ENCODE data around the gene CDH8.

The CDH8 gene

DNA sequence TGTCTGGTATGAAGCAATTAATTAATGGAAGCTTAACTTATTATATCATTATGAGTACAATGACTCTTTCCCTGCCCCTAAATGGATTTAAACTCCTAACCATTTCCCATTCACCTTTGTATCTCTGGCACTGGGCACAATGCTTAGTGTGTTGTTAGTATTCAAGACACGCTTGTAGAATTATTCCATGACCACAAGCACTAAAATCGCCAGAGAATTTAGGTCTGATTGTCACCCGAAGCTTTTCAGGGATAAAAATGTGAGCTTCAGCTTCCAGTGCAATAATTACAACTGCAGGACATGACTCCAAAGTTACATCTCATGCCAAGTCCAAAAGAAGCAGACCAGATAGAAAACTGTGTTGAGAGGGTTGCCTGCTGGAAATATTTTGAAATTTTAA is 101.6 kb downstream of the CDH8 start:
- DNase-seq: no peak
- H3K9me3 ChIP-seq (ENCODE audit: insufficient read depth, low read length, severe bottlenecking): no peaks in the 10 kb centered on the region
- H3K79me2 ChIP-seq (ENCODE audit: insufficient read depth, low read length): no peaks in the 10 kb centered on the region
- H3K27ac ChIP-seq (ENCODE audit: low read length): no peak overlapping the region
- no peaks in the 10 kb centered on the region for H3K36me3 ChIP-seq (ENCODE audit: insufficient read depth, low read length)
- no peak overlapping the region for H3K4me3 ChIP-seq (ENCODE audit: low read depth in 1 of 2, low read length in 2 of 2)
- no peak overlapping the region for H3K9ac ChIP-seq (ENCODE audit: low read depth, low read length)
- no peak for ATAC-seq (ENCODE audit: insufficient read depth, low read depth)
- H3K4me2 ChIP-seq (ENCODE audit: insufficient read depth, low read length): no peak overlapping the region
- H3K4me1 ChIP-seq (ENCODE audit: insufficient read depth, low read length): no peaks in the 10 kb centered on the region
- no peak overlapping the region for H2AFZ ChIP-seq (ENCODE audit: low read depth, low read length)
- TF ChIP-seq, protein P1, sequence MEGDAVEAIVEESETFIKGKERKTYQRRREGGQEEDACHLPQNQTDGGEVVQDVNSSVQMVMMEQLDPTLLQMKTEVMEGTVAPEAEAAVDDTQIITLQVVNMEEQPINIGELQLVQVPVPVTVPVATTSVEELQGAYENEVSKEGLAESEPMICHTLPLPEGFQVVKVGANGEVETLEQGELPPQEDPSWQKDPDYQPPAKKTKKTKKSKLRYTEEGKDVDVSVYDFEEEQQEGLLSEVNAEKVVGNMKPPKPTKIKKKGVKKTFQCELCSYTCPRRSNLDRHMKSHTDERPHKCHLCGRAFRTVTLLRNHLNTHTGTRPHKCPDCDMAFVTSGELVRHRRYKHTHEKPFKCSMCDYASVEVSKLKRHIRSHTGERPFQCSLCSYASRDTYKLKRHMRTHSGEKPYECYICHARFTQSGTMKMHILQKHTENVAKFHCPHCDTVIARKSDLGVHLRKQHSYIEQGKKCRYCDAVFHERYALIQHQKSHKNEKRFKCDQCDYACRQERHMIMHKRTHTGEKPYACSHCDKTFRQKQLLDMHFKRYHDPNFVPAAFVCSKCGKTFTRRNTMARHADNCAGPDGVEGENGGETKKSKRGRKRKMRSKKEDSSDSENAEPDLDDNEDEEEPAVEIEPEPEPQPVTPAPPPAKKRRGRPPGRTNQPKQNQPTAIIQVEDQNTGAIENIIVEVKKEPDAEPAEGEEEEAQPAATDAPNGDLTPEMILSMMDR (IDR thresholded peaks at IDR 0.05; ENCODE audit: borderline replicate concordance, extremely low read depth, low read length, poor library complexity, severe bottlenecking): no peak
- no peak for TF ChIP-seq EZH2 (IDR thresholded peaks at IDR 0.05; ENCODE audit: borderline replicate concordance, low read depth, low read length, severe bottlenecking)
- H3K27me3 ChIP-seq (ENCODE audit: insufficient read depth, low read length, poor library complexity): no peaks in the 10 kb centered on the region
- H4K20me1 ChIP-seq (ENCODE audit: insufficient read depth, low read length): no peaks in the 10 kb centered on the region

- no peak overlapping the region for H3K27ac ChIP-seq (ENCODE audit: low read length)
- DNase-seq (no peak), ATAC-seq (ENCODE audit: insufficient read depth, low read depth) (no peak)
- H3K4me3 ChIP-seq (ENCODE audit: low read depth in 1 of 2, low read length in 2 of 2): no peak overlapping the region
- no peaks in the 10 kb centered on the region for H3K27me3 ChIP-seq (ENCODE audit: insufficient read depth, low read length, poor library complexity)
- H3K4me2 ChIP-seq (ENCODE audit: insufficient read depth, low read length): no peak overlapping the region
- H3K9me3 ChIP-seq (ENCODE audit: insufficient read depth, low read length, severe bottlenecking): no peaks in the 10 kb centered on the region
- H3K4me1 ChIP-seq (ENCODE audit: insufficient read depth, low read length): no peaks in the 10 kb centered on the region
- H3K79me2 ChIP-seq (ENCODE audit: insufficient read depth, low read length): no peaks in the 10 kb centered on the region
- H3K9ac ChIP-seq (ENCODE audit: low read depth, low read length): no peak overlapping the region
- TF ChIP-seq, protein P1 (IDR thresholded peaks at IDR 0.05; ENCODE audit: borderline replicate concordance, extremely low read depth, low read length, poor library complexity, severe bottlenecking): no peak
- no peak for TF ChIP-seq EZH2 (IDR thresholded peaks at IDR 0.05; ENCODE audit: borderline replicate concordance, low read depth, low read length, severe bottlenecking)
- H4K20me1 ChIP-seq (ENCODE audit: insufficient read depth, low read length): no peaks in the 10 kb centered on the region
- no peak overlapping the region for H2AFZ ChIP-seq (ENCODE audit: low read depth, low read length)
- no peaks in the 10 kb centered on the region for H3K36me3 ChIP-seq (ENCODE audit: insufficient read depth, low read length)
Observed at GRCh38 chr16:61929776-61930175, 106.5 kb downstream of the CDH8 start.

- Histone ChIP-seq H3K36me3 (ENCODE audit: insufficient read depth, low read length) (no peaks in the 10 kb centered on the region), H3K4me2 (ENCODE audit: insufficient read depth, low read length) (no peak overlapping the region), H2AFZ (ENCODE audit: low read depth, low read length) (no peak overlapping the region), H3K4me1 (ENCODE audit: insufficient read depth, low read length) (no peaks in the 10 kb centered on the region), H3K4me3 (ENCODE audit: low read depth in 1 of 2, low read length in 2 of 2) (no peak overlapping the region), H3K9ac (ENCODE audit: low read depth, low read length) (no peak overlapping the region), H3K9me3 (ENCODE audit: insufficient read depth, low read length, severe bottlenecking) (no peaks in the 10 kb centered on the region), H3K27me3 (ENCODE audit: insufficient read depth, low read length, poor library complexity) (no peaks in the 10 kb centered on the region), H4K20me1 (ENCODE audit: insufficient read depth, low read length) (no peaks in the 10 kb centered on the region), H3K27ac (ENCODE audit: low read length) (no peak overlapping the region), H3K79me2 (ENCODE audit: insufficient read depth, low read length) (no peaks in the 10 kb centered on the region)
- no peak for ATAC-seq (ENCODE audit: insufficient read depth, low read depth)
- no peak for DNase-seq
- no peak for TF ChIP-seq EZH2 (IDR thresholded peaks at IDR 0.05; ENCODE audit: borderline replicate concordance, low read depth, low read length, severe bottlenecking)
- TF ChIP-seq, protein P1 (IDR thresholded peaks at IDR 0.05; ENCODE audit: borderline replicate concordance, extremely low read depth, low read length, poor library complexity, severe bottlenecking): no peak
Observed at GRCh38 chr16:61926766-61927165, 109.5 kb downstream of the CDH8 start.

DNA sequence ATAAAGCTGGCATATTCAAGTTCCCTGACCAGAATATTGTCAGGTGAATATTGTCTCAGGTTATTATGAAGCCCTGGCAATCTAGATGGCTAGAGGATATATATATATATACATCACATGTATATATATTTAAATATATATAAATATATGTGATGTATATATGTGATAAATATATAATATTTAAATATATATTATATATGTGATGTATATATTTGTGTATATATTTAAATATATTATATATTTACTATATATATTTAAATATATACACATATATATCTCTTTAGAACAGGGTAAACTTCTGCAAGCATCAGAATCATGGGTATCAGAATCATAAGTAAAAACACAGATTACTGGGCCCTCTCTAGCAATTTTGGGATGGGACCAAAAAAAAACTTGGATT is 112.6 kb downstream of the CDH8 start:
- Histone ChIP-seq H3K9ac (ENCODE audit: low read depth, low read length) (no peak overlapping the region), H3K36me3 (ENCODE audit: insufficient read depth, low read length) (no peaks in the 10 kb centered on the region), H3K27me3 (ENCODE audit: insufficient read depth, low read length, poor library complexity) (no peaks in the 10 kb centered on the region), H3K4me3 (ENCODE audit: low read depth in 1 of 2, low read length in 2 of 2) (no peak overlapping the region), H3K9me3 (ENCODE audit: insufficient read depth, low read length, severe bottlenecking) (no peaks in the 10 kb centered on the region), H3K4me1 (ENCODE audit: insufficient read depth, low read length) (no peaks in the 10 kb centered on the region), H3K27ac (ENCODE audit: low read length) (no peak overlapping the region), H4K20me1 (ENCODE audit: insufficient read depth, low read length) (no peaks in the 10 kb centered on the region), H3K4me2 (ENCODE audit: insufficient read depth, low read length) (no peak overlapping the region), H3K79me2 (ENCODE audit: insufficient read depth, low read length) (no peaks in the 10 kb centered on the region), H2AFZ (ENCODE audit: low read depth, low read length) (no peak overlapping the region)
- TF ChIP-seq, protein P1 (IDR thresholded peaks at IDR 0.05; ENCODE audit: borderline replicate concordance, extremely low read depth, low read length, poor library complexity, severe bottlenecking): no peak
- no peak for TF ChIP-seq EZH2 (IDR thresholded peaks at IDR 0.05; ENCODE audit: borderline replicate concordance, low read depth, low read length, severe bottlenecking)
- no peak for DNase-seq
- no peak for ATAC-seq (ENCODE audit: insufficient read depth, low read depth)

Data from DND-41 (cell line).